NK-92 treated with Interleukin-12 subunit alpha and Interleukin-12 subunit beta, amount 100 ng/mL, for 24 hours (cell line): ENCODE data around the gene CDH4.

Experiments used
- DNase-seq: peaks from one replicate; lab custom pipeline; 2025; lab: John Stamatoyannopoulos, UW

The CDH4 gene

GRCh38 chr20:61493798-61494305 is 241.8 kb downstream of the CDH4 start:
- no peak for DNase-seq

DNA sequence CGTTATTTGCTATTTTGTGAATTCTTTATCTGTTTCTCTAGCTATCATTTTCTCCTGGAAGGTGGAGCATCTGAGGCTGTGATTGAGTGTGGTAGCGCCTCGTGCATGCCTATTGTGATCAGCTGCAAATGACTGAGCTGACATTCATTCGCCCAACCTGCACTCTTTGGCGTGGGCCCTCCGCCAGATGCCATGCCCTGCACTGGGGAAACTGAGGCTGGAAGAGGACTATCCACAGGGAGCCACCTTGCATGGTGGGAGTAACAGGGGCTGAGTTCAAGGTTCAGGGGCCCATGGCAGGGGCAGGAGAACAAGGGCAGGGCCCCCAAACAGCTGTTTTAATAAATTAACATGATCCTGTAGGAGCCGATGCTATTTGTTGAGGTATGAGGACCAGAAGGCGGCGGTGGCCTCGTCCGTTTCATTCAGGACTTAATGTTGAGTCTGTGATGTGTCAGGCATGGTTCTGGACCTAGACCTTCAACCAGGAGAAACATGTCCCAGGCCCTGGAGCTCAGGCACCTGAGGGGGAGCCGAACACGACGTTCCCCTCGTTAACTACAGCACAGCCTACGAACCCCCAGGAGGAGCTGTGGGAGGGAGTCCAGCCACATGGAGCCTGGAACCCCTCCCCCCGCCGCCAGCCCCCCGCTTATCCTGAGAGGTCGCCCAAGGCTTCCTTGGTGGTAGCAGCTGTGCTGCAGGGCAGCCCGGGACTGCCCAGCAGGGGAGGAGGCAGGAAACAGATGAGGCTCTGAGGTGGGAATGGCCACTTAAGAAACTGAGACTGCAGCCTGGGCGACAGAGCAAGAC is 242.9 kb downstream of the CDH4 start:
- no peak for DNase-seq

DNA sequence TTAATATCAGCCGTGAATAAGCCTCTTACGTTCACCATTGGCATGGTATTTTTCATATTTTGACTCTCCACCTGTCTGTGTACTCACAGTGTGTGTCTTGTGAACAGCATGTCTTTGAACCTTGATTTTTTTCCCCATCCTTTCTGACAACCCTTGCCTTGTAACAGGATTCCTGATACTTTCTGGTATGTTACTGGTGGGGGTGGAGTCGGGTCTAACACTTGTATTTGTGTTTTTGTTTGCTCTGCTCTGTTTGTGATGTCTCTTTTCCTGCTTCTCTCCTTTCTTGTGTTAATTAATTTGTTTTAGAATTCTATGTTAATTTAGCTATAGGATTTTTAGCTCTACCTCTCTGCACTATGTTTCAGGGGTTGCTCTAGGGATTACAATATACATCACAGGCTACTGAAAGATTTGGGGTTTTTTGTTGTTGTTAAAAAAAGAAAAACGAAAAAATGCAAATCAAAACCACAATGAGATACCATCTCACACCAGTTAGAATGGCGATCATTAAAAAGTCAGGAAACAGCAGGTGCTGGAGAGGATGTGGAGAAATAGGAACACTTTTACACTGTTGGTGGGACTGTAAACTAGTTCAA is 245.1 kb downstream of the CDH4 start:
- DNase-seq, result no peak

GRCh38 chr20:61499859-61500554 is 247.9 kb downstream of the CDH4 start:
- DNase-seq, result no peak

GRCh38 chr20:61500791-61501321 is 248.8 kb downstream of the CDH4 start:
- DNase-seq, result no peak

- no peak for DNase-seq
These were observed 250.4 kb downstream of the CDH4 start for GRCh38 chr20:61502433-61502832.

DNA sequence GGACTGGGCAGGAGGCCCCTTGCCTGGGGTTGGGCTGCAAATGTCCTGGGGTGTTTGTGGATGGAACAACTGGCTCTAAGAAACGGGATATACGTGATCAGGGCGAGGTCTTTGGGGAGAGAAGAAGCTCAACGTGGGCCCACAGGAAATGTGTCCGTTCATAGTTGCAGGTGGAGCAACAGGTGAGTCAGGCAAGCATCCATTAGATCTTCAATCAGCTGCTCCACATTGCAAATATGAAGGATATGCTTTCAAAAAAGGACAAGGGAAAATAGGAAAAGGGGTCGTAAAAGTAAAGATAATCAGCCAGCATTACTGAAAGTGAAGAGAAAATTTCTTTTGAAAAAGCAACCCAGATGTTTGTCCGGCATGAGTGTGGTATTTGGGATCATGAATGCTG is 251.0 kb downstream of the CDH4 start:
- DNase-seq, result no peak

DNA sequence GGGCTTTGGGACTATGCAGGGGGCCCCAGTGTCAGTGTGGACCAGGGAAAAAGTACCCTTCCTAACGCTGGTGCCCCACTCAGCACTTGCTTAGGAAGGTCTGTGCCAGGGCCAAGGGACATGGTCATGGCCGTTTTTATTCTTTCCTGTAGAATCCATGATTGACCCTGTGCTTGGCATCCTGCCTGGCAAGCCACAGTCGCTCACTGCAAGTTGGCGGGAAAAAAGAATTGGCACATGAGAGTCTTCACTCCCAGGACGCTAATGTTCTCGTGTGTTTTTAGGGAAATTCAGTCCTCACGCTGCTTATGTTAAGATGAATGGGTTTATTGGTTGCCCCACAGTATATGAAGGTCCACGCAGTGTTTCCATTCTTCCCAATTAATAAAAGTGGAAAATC is 253.4 kb downstream of the CDH4 start:
- DNase-seq, result no peak

GRCh38 chr20:61507778-61508177 is 255.7 kb downstream of the CDH4 start:
- DNase-seq, result no peak

- DNase-seq, result no peak
These were observed 256.4 kb downstream of the CDH4 start for GRCh38 chr20:61508301-61509096.

- DNase-seq, result no peak
These were observed 258.8 kb downstream of the CDH4 start for GRCh38 chr20:61510778-61511330.

DNA sequence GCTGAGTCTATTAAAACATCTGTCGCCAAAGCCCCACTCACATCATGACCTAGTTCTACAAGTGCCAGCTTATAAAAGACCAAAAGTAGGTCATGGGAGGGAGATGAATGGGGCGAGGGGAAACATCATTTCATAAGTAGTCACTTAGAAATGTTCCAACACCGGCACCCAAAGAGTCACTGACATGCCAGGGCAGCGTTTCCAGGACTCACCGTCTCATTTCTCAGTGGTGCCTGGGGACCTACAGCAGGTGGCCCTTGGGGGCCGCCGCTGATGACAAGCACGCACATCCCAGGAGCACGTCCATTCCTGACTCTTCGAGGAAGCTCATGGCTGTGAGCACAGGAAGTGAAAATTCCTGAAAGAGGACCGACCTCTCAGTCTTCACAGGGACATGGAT is 260.4 kb downstream of the CDH4 start:
- DNase-seq, result no peak

DNA sequence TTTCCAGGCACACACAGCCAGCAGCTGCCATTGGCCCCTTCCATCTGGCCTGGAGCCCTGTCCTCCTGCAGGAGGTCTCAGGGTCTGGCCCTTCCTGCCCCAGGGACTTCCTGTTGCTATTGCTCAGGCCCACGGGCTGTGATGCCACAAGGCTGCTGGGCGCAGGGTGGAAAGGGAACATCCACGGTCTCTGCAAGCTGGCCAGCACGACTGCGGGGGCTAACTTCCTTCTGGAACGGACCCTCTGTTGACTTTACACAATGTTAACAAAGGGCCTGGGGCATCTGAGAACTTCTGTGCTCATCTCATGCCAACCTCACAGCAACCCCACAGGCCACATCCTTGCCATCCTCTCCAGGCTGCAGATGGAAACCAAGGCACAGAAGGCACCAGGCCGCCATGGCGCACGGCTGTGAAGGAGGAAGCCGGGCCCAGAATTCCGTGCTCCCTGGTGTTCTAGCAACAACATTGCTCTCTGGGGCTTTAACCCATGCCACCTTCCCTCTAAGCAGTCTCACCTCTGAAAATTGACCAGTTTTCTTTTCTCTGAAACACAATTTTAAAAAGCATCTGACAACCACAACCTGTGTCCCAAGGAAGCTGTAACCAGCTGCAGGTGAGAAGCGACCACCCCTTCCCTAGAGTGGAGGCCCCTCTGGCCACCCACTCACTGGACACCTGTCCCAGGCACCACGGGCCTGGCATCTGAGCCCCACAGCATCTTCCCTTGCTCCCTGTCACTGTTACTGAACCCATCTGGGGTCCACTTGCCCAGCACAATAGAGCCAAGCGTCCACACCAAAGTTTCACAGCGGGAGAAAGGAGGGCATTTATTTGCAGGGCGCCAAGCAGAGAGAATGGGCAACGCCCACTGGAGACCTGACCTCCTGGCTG is 261.3 kb downstream of the CDH4 start:
- DNase-seq, result no peak

DNA sequence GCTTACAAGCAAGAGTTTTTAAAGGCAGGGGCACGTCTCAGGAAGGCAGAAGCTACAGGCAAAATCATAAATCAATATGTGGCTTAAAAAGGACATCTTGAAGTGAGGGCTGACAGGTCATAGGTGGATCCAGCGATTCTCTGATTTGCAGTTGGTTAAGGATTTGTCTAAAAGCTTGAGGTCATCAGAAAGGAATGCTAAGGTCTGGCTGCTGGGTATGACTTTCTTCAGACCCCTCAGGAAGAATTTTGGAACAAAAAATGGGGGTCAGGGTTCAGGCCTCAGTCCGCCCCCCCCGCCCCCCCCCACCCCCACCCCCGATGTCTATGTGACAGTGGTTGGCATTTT is 261.9 kb downstream of the CDH4 start:
- DNase-seq, result no peak

GRCh38 chr20:61514396-61514795 is 262.3 kb downstream of the CDH4 start:
- no peak for DNase-seq

GRCh38 chr20:61514805-61515505 is 262.9 kb downstream of the CDH4 start:
- no peak for DNase-seq

DNA sequence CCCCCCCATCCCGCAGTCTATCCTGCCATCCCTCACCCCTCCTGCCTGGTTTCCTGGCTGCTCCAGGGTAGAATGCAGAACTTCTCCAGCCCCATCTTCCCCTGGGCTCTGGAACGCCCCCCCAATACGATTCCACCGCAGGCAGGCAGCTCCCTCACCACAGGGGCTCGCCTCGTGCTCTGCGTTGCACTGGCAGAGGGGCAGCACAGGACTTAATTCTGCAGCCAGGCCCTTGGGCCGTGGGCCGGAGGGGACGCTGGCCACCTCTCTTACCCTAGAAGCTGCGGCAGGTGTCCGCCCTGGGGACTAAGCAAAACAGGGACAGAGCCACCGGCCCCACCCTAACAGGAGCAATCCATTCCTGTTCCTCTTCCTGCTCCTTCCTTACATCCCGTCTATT is 263.9 kb downstream of the CDH4 start:
- DNase-seq, result no peak

DNA sequence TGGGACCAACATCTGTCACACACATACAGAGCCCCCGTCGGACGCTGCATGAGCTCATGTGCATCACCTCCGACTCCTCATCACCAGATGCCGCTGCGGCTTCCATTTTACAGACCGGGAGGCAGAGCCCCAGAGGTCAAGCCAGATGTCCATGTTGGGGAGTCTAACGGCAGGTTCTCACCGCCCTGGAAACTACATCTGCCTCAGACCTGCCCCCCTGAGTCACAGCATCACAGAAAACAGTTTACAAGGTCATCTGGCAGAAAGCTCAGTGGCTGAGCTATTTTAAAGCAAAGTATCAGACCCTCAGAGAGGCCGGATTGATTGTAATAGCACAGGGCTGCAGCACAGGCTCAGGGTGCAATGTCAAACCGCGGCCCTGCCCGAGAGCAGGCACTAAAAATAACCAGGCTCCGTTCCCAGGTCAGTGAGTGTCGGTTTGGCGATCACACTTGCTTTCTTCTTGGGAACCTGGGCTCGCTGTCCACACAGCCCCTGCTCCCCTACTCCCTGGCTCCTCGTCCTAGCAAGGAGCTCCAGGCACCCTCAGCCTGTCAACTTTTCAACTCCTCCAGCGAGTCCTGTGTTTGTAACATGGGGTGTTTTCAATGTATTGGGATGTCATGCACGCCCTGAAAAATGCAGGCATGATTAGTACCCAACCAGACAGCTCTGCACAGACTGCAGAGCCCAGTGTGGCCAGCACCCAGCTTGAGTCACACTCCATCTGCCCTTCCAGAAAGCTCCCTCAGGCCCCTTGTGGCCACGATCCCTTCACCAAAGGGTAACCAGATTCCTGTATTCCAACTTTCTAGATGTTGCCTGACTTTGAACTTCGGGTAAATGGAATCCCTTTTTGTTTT is 264.5 kb downstream of the CDH4 start:
- no peak for DNase-seq

GRCh38 chr20:61517419-61517818 is 265.4 kb downstream of the CDH4 start:
- DNase-seq, result no peak
